ENCODE measurements around the gene BAIAP2L1. TPM values are rescaled to one million over a fixed set of nuclear protein-coding genes. Genes with fewer than 3 reads are reported as not detected.
A peak's percentile ranks its signal among the peaks of the same experiment; 100 is the strongest.

Gene BAIAP2L1
- total RNA-seq, 1 donor from 2014 or later = 35.1 TPM

DNA sequence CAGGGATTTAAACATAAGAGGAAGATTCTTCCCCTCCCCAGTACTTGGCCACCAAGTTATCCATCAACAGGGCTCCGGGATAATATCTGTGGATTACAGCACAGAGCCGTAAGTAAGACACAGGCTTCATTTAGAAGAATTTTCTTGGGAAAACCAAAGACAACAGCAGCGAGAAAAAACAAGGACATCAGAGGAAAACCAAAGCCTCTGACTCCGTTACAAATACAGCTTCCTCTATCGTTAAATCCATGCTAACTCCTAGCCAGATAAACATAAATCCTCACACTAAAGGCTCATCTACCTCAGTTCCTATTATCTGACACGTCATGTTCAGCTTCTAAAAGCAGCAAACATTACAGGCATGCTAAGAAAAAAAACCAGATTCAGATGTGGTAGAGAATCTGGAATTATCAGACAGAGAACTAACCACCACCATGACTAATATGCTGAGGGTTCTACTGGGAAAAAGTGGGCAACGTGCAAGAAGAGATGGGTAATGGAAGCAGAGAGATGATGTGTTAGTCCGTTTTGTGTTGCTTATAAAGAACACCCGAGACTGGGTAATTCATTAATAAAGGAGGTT, 71.0 kb downstream of the BAIAP2L1 start:
- Mint-ChIP-seq H3K4me3 (no peak overlapping the region), H3K4me1 (peaks cover 19% of the 10 kb centered on the region), H3K36me3 (peaks cover 16% of the 10 kb centered on the region), H3K27ac (no peak overlapping the region), H3K27me3 (ENCODE audit: insufficient read depth, low read depth) (peaks cover 5% of the 10 kb centered on the region), H3K9me3 (peaks cover 10% of the 10 kb centered on the region)
- Histone ChIP-seq H3K27me3 (no peaks in the 10 kb centered on the region), H3K9me3 (ENCODE audit: low read depth) (no peaks in the 10 kb centered on the region), H3K27ac (peak overlapping the region; percentile 18), H3K36me3 (no peaks in the 10 kb centered on the region), H4K20me1 (ENCODE audit: low read depth) (peaks cover 1% of the 10 kb centered on the region), H3K4me2 (no peak overlapping the region), H3K79me2 (ENCODE audit: low read depth) (no peaks in the 10 kb centered on the region), H3K9ac (no peak overlapping the region), H2AFZ (replicated peaks) (no peak overlapping the region), H3F3A (ENCODE audit: low read depth) (no peaks in the 10 kb centered on the region), H3K4me3 (no peak overlapping the region), H3K4me1 (no peaks in the 10 kb centered on the region)
- no peak for DNase-seq (ENCODE audit: low spot score)
- TF ChIP-seq EZH2 (IDR thresholded peaks at IDR 0.05) = no peak
- TF ChIP-seq, protein P1, sequence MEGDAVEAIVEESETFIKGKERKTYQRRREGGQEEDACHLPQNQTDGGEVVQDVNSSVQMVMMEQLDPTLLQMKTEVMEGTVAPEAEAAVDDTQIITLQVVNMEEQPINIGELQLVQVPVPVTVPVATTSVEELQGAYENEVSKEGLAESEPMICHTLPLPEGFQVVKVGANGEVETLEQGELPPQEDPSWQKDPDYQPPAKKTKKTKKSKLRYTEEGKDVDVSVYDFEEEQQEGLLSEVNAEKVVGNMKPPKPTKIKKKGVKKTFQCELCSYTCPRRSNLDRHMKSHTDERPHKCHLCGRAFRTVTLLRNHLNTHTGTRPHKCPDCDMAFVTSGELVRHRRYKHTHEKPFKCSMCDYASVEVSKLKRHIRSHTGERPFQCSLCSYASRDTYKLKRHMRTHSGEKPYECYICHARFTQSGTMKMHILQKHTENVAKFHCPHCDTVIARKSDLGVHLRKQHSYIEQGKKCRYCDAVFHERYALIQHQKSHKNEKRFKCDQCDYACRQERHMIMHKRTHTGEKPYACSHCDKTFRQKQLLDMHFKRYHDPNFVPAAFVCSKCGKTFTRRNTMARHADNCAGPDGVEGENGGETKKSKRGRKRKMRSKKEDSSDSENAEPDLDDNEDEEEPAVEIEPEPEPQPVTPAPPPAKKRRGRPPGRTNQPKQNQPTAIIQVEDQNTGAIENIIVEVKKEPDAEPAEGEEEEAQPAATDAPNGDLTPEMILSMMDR (IDR thresholded peaks at IDR 0.05) = no peak
- no peak for TF ChIP-seq EZH2phosphoT487 (IDR thresholded peaks at IDR 0.05)

DNA sequence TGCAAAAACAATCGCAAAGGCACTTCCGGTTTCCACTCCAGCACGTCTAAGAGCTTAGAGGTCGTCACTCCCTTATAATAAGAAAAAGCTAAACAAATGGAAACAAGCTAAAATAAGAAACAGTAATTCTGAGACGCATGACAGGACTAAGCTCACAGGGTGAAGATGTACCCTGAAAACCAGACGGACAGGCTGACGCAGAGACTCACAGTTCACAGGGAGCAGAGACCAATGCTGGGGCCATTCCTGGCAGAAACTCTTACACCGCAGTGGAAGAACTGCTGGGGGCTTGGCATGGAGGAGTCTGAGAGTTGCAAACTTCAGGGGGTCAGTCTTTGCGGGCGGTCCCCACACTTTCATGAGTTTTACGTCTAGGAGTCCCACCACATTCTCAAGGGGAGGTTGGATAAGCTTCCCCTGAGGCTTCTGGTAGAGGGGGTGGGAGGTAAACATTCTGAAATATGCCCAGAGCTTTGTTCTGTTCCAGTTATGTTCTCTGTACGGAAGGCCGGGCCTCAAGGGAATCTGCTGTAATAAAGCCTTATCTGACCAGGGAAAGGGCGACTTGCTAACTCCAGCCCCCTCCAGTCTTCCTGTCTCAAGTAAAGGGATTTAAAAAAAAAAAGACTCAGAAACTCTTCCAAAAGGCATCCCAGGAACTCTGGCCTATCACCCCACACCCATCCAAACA, 71.6 kb downstream of the BAIAP2L1 start:
- no peak overlapping the region for H2AFZ ChIP-seq (replicated peaks)

DNA sequence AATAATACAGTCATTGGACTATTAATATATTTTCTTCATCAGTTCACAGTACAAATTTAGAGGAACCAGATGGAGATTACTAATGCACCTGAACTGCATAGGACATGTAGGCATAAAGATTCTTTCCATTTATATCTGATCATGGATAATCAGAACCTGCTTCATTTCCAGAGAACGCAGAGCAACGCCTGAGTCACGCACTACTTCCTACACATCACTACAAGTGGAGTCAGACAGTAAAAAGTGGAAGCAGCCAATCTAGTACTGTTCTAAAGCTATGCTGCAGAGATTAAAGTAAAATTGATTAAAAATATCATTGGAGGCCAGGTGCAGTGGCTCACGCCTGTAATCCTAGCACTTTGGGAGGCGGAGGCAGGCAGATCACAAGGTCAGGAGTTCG, 76.1 kb downstream of the BAIAP2L1 start:
- H3K4me1 Mint-ChIP-seq = peaks cover 42% of the 10 kb centered on the region
- H3K4me3 Mint-ChIP-seq = no peak overlapping the region
- no peaks in the 10 kb centered on the region for H3K9me3 ChIP-seq (ENCODE audit: low read depth)
- H3K4me2 ChIP-seq = no peak overlapping the region
- peaks cover 4% of the 10 kb centered on the region for H3K36me3 Mint-ChIP-seq
- H3K27me3 Mint-ChIP-seq (ENCODE audit: insufficient read depth, low read depth) = peaks cover 10% of the 10 kb centered on the region
- peaks cover 17% of the 10 kb centered on the region for H3K4me1 ChIP-seq
- H3K27me3 ChIP-seq = no peaks in the 10 kb centered on the region
- peaks cover 32% of the 10 kb centered on the region for H4K20me1 ChIP-seq (ENCODE audit: low read depth)
- no peak for TF ChIP-seq EZH2 (IDR thresholded peaks at IDR 0.05)
- TF ChIP-seq, protein P1 (IDR thresholded peaks at IDR 0.05) = no peak
- no peak for DNase-seq (ENCODE audit: low spot score)
- H3K27ac ChIP-seq = no peak overlapping the region
- no peaks in the 10 kb centered on the region for H3K9me3 Mint-ChIP-seq
- H3K9ac ChIP-seq = no peak overlapping the region
- H3K27ac Mint-ChIP-seq = no peak overlapping the region
- H2AFZ ChIP-seq (replicated peaks) = no peak overlapping the region
- H3F3A ChIP-seq (ENCODE audit: low read depth) = peaks cover 12% of the 10 kb centered on the region
- H3K36me3 ChIP-seq = no peaks in the 10 kb centered on the region
- H3K4me3 ChIP-seq = no peak overlapping the region
- H3K79me2 ChIP-seq (ENCODE audit: low read depth) = peaks cover 11% of the 10 kb centered on the region

More for the DNA sequence above, 71.6 kb downstream of the BAIAP2L1 start:
- H3K4me2 ChIP-seq = no peak overlapping the region
- H3K36me3 ChIP-seq = no peaks in the 10 kb centered on the region
- no peaks in the 10 kb centered on the region for H3K9me3 ChIP-seq (ENCODE audit: low read depth)
- H3K27me3 Mint-ChIP-seq (ENCODE audit: insufficient read depth, low read depth) = peaks cover 7% of the 10 kb centered on the region
- no peaks in the 10 kb centered on the region for H3K79me2 ChIP-seq (ENCODE audit: low read depth)
- H3K27ac ChIP-seq = no peak overlapping the region
- H3K27me3 ChIP-seq = no peaks in the 10 kb centered on the region
- no peak overlapping the region for H3K9ac ChIP-seq
- no peak overlapping the region for H3K4me3 Mint-ChIP-seq
- H3K27ac Mint-ChIP-seq = no peak overlapping the region
- H4K20me1 ChIP-seq (ENCODE audit: low read depth) = peaks cover 8% of the 10 kb centered on the region
- peaks cover under 1% of the 10 kb centered on the region for H3K4me1 ChIP-seq
- TF ChIP-seq, protein P1 (IDR thresholded peaks at IDR 0.05) = no peak
- TF ChIP-seq EZH2phosphoT487 (IDR thresholded peaks at IDR 0.05) (no peak), EZH2 (IDR thresholded peaks at IDR 0.05) (no peak)
- peaks cover 16% of the 10 kb centered on the region for H3K36me3 Mint-ChIP-seq
- peaks cover under 1% of the 10 kb centered on the region for H3F3A ChIP-seq (ENCODE audit: low read depth)
- peaks cover 21% of the 10 kb centered on the region for H3K4me1 Mint-ChIP-seq
- H3K9me3 Mint-ChIP-seq = peaks cover 10% of the 10 kb centered on the region
- peak; percentile 17 for DNase-seq (ENCODE audit: low spot score)
- H3K4me3 ChIP-seq = no peak overlapping the region
